ENCODE measurements around the gene DISC1. TPM values are rescaled to one million over a fixed set of nuclear protein-coding genes. Genes with fewer than 3 reads are reported as not detected.

DISC1 gene
- total RNA-seq, 3 donors from 2014 or later = 4.8 to 11.3 (median 8.9) TPM

DNA sequence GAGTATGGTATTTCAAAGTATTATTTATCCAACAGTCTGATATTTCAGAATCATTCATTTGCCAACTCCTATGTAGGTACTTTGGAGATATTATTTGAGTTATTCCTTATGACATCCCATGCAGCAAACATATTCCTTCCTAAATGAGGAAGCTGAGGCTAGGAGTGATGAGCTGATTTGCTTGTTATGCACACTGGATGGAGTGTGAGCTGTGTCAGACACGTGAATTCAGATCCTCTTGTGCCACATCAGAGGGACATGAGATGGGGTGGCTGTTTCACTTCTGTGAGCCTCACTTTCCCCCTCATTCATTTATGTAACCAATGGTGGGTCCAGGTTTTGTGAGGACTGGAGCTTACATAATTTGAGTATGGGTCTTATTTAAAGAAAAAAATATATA lies 215.9 kb downstream of the DISC1 start:
- no peak for DNase-seq
- Histone ChIP-seq H3K36me3 (ENCODE audit: low read depth) (no peaks in the 10 kb centered on the region), H3K4me3 (no peak overlapping the region), H3K4me1 (ENCODE audit: low read depth) (no peaks in the 10 kb centered on the region), H3K9me3 (no peaks in the 10 kb centered on the region)
- TF ChIP-seq, protein P1, sequence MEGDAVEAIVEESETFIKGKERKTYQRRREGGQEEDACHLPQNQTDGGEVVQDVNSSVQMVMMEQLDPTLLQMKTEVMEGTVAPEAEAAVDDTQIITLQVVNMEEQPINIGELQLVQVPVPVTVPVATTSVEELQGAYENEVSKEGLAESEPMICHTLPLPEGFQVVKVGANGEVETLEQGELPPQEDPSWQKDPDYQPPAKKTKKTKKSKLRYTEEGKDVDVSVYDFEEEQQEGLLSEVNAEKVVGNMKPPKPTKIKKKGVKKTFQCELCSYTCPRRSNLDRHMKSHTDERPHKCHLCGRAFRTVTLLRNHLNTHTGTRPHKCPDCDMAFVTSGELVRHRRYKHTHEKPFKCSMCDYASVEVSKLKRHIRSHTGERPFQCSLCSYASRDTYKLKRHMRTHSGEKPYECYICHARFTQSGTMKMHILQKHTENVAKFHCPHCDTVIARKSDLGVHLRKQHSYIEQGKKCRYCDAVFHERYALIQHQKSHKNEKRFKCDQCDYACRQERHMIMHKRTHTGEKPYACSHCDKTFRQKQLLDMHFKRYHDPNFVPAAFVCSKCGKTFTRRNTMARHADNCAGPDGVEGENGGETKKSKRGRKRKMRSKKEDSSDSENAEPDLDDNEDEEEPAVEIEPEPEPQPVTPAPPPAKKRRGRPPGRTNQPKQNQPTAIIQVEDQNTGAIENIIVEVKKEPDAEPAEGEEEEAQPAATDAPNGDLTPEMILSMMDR (IDR thresholded peaks at IDR 0.05) = no peak
- no peak for ATAC-seq
- intact Hi-C loops (cut with DNase I, micrococcal nuclease) = no loop called here

DNA sequence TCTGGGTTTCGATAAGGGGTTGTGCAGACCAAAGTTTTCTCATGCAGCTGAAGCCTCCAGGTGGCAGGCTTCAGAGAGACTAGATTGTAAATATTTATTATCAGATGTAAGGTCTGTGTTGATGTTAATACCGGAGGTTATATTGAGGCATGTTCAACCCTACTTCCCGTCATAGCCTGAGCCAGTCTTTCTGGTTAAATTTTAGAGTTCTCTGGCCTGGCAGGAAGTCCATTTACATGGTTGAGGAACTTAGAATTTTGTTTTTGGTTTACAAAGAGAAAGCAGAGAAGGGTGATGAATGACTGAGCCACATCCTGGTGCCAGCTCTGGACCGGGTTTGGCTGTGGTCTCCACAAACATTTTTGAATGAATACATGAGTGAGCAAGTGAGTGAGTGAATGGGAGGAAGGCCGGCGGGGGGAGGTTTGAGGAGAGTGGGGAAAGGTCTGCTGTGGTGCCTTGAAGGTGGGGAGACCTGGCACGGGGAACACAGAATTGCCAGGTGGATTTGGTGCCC lies 218.5 kb downstream of the DISC1 start:
- no peaks in the 10 kb centered on the region for H3K9me3 ChIP-seq
- intact Hi-C loops (cut with DNase I, micrococcal nuclease) = no loop called here
- DNase-seq (no peak), ATAC-seq (no peak)
- no peaks in the 10 kb centered on the region for H3K4me1 ChIP-seq (ENCODE audit: low read depth)
- no peak overlapping the region for H3K4me3 ChIP-seq
- H3K36me3 ChIP-seq (ENCODE audit: low read depth) = no peaks in the 10 kb centered on the region
- TF ChIP-seq, protein P1 (IDR thresholded peaks at IDR 0.05) = no peak

DNA sequence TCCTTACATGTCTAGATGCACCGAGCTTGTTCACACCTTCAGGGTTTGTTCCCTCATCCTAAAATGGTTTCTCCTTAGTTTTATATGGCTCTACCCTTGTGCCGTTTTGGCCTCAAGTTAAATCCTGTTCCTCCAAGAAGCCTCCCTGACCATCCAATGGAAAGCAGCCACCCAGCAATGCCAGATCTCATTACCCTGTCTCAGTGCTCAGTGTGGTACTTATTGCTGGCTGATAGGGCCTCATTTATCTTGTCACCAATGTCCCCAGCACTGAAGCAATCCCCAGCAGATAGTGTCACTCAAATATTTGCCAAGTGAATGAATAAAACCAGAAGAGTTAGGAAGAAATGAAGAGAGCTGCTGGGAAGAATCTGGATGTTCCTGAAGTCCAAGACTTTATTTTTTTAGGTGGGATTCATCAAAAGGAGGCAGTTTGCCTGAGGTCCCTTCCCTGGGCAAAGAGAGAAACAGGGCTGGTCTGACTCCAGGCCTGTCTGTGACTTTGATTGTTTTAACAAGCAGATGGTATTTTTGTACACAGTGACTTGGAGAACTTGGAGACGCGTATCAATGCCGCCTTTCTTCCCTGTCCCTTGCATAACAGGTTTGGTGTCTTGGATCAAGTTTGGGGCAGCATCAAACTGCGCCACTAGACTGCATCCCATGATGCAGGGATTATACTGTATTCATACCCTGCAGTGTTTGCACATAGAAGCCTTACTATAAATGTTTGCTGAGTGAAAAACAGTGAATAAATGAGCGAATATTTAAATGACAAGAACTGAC lies 221.2 kb downstream of the DISC1 start:
- H3K4me3 ChIP-seq = no peak overlapping the region
- no peaks in the 10 kb centered on the region for H3K4me1 ChIP-seq (ENCODE audit: low read depth)
- H3K9me3 ChIP-seq = no peaks in the 10 kb centered on the region
- DNase-seq = no peak
- intact Hi-C loops (cut with DNase I, micrococcal nuclease) = no loop called here
- TF ChIP-seq, protein P1 (IDR thresholded peaks at IDR 0.05) = no peak
- ATAC-seq = no peak
- H3K36me3 ChIP-seq (ENCODE audit: low read depth) = no peaks in the 10 kb centered on the region

DNA sequence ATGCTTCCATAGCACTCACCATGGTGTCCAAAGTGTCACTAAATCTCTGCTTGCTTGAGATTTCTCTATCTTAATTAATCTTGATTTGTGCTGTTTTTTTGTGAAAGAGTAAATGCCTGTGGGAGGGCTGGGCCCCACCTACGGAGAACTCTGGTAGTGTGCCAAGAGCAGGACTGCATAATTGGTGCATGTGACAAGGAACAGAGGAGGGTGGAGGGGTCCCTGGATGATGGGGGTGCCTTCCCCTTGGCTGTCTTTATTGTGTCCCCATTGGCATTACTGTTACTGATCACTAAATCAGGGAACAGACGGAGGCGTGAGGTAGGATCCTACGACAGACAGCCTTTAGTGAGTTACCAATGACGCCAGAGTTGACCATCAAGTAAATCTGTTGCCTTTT lies 223.4 kb downstream of the DISC1 start:
- DNase-seq (no peak), ATAC-seq (no peak)
- Histone ChIP-seq H3K4me1 (ENCODE audit: low read depth) (no peaks in the 10 kb centered on the region), H3K36me3 (ENCODE audit: low read depth) (no peaks in the 10 kb centered on the region), H3K9me3 (no peaks in the 10 kb centered on the region), H3K4me3 (no peak overlapping the region)
- TF ChIP-seq, protein P1 (IDR thresholded peaks at IDR 0.05) = no peak
- intact Hi-C loops (cut with DNase I, micrococcal nuclease) = no loop called here

DNA sequence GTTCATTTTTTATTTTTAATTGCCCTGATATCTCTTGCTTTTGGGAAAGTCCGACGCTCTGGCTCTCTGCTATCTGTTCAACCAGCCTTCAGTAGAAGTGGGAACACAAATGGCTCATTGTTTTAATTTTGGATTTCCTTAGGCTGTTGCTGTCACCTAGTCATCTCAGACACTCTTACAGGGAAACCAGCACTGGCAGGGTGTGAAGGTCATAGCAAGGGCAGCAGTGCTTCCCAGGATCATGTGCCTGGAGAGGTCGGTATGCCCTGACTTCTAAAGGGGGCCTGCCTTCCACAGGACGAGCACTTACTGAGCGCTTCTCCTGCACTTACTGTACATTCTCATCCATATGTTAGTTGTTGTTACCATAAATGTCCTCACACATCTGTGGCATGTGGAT lies 224.2 kb downstream of the DISC1 start:
- ATAC-seq (no peak), DNase-seq (no peak)
- TF ChIP-seq, protein P1 (IDR thresholded peaks at IDR 0.05) = no peak
- H3K9me3 ChIP-seq = no peaks in the 10 kb centered on the region
- no peaks in the 10 kb centered on the region for H3K36me3 ChIP-seq (ENCODE audit: low read depth)
- intact Hi-C loops (cut with DNase I, micrococcal nuclease) = no loop called here
- no peak overlapping the region for H3K4me3 ChIP-seq
- H3K4me1 ChIP-seq (ENCODE audit: low read depth) = no peaks in the 10 kb centered on the region
